CD4-positive, alpha-beta memory T cell (primary cell): ENCODE results near the gene TESMIN. TPM values are rescaled to one million over a fixed set of nuclear protein-coding genes. Genes with fewer than 3 reads are reported as not detected.

ENCODE experiments used
- CTCF ChIA-PET: fragments of 350-600 bp; sonication (Branson Sonifier 250); formaldehyde crosslinking; loops from one replicate; lab custom pipeline; 2021; ENCODE audit warnings: inconsistent platforms; ENCODE audit not compliant: partially characterized antibody; lab: Charles Lee
- POLR2A ChIA-PET: fragments of 350-600 bp; sonication (Branson Sonifier 250); formaldehyde crosslinking; loops from one replicate; lab custom pipeline; 2021; ENCODE audit not compliant: partially characterized antibody; lab: Charles Lee
- DNase-seq, 5 donors: peaks; one replicate each; pipeline versions ENCODE4 v3.0.0 to v3.0.0-alpha.2; 2020 to 2022; ENCODE audit warnings: mixed read lengths in 1 of 5
- H3K27ac ChIP-seq: one replicate; pipeline ENCODE4 v1.7.0; 2013; ENCODE audit warnings: low read depth, low read length
- H3K27me3 ChIP-seq: 2 replicates; pipeline ENCODE4 v1.7.0; 2013; ENCODE audit warnings: mild to moderate bottlenecking, low read length, moderate library complexity; ENCODE audit not compliant: insufficient read depth
- H3K36me3 ChIP-seq: 2 replicates; pipeline ENCODE4 v1.7.0; 2013; ENCODE audit warnings: mild to moderate bottlenecking, low read length, moderate library complexity; ENCODE audit not compliant: insufficient read depth
- H3K4me1 ChIP-seq: 2 replicates; pipeline ENCODE4 v1.7.0; 2013; ENCODE audit warnings: mild to moderate bottlenecking, low read length, moderate library complexity; ENCODE audit not compliant: insufficient read depth
- H3K4me3 ChIP-seq, 2 donors: one replicate each; pipeline ENCODE4 v1.7.0; 2013; ENCODE audit warnings: low read length in 2 of 2, mild to moderate bottlenecking in 1 of 2
- H3K9me3 ChIP-seq, 2 donors: one replicate each; pipeline ENCODE4 v1.7.0; 2013; ENCODE audit warnings: low read length in 2 of 2, control low read depth in 1 of 2; ENCODE audit not compliant: control insufficient read depth in 1 of 2
- H3K27ac Mint-ChIP-seq, 7 donors: one replicate each; pipeline ENCODE4 v1.8.0; 2020 to 2021; ENCODE audit warnings: mixed read lengths in 7 of 7, mild to moderate bottlenecking in 6 of 7, inconsistent platforms in 3 of 7, moderate library complexity in 3 of 7
- H3K27me3 Mint-ChIP-seq, 2 donors: one replicate each; pipeline ENCODE4 v1.8.0; 2020 to 2021; ENCODE audit warnings: mixed read lengths in 2 of 2
- H3K36me3 Mint-ChIP-seq, 2 donors: one replicate each; pipeline ENCODE4 v1.8.0; 2020 to 2021; ENCODE audit warnings: mixed read lengths in 2 of 2, inconsistent platforms in 1 of 2, mild to moderate bottlenecking in 1 of 2
- H3K4me1 Mint-ChIP-seq, 4 donors: one replicate each; pipeline ENCODE4 v1.8.0; 2020 to 2021; ENCODE audit warnings: mixed read lengths in 4 of 4, mild to moderate bottlenecking in 1 of 4
- H3K4me3 Mint-ChIP-seq, 8 donors: one replicate each; pipeline ENCODE4 v1.8.0; 2020 to 2021; ENCODE audit warnings: mixed read lengths in 8 of 8, mild to moderate bottlenecking in 7 of 8, moderate library complexity in 6 of 8, inconsistent platforms in 3 of 8
- H3K9me3 Mint-ChIP-seq, 8 donors: one replicate each; pipeline ENCODE4 v1.8.0; 2020 to 2021; ENCODE audit warnings: mixed read lengths in 8 of 8, mild to moderate bottlenecking in 5 of 8, inconsistent platforms in 3 of 8, moderate library complexity in 1 of 8
- intact Hi-C: fragments of 100-400 bp; cut with micrococcal nuclease; formaldehyde crosslinking; loops from one replicate; pipeline ENCODE4 v1.15.1; 2023
- polyA plus RNA-seq, 2 donors: library from polyadenylated mRNA; unstranded; fragments of 300-500 nt; fragmentation: Illumina TruSeq; gene quantifications; one replicate each; pipeline ENCODE4 v1.2.3, GENCODE V29; 2021
- total RNA-seq, 2 experiments: library from RNA; stranded (reverse); gene quantifications; one replicate each; pipeline ENCODE4 v1.2.3, GENCODE V29; 2021

The TESMIN gene
- total and polyA plus RNA-seq, 4 experiments from 2014 or later: 2.6 to 5.8 (median 4.6) TPM

DNA sequence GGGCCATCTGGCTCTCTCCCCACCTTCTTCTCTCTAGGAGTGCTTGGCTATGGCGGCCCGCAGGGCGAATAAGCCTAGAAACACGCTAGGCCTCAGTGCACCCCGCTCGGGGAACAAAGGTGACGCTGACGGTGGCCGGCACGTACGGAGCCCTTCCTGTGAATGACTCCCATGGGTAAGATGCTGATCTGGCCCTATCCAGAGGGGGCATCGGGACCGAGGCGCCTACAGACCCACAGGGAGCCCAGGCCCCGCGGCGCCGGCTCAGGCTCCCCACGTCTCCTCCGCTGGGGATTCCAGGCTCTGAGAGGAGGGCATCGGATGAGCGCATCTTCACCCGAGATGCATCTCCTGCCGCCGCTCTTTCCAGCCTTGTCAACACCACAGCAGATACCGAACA is 31.4 kb upstream of the TESMIN start:
- Mint-ChIP-seq H3K4me3 (no peak overlapping the region), H3K27me3 (no peaks in the 10 kb centered on the region), H3K4me1 (peaks cover 0 to 2% (median 0%) of the 10 kb centered on the region in 4 donors), H3K9me3 (no peaks in the 10 kb centered on the region), H3K27ac (peak overlapping the region in 1 of 7 donors; percentile 48), H3K36me3 (peaks cover 29 to 56% of the 10 kb centered on the region in 2 donors)
- Histone ChIP-seq H3K27ac (no peak overlapping the region), H3K4me3 (no peak overlapping the region), H3K36me3 (peaks cover 30% of the 10 kb centered on the region), H3K4me1 (no peaks in the 10 kb centered on the region), H3K9me3 (no peaks in the 10 kb centered on the region), H3K27me3 (no peaks in the 10 kb centered on the region)
- ChIA-PET CTCF (interaction anchor here (1.2 kb wide), 1 partner anchor 18 kb away, joined by 3 read pairs; no protein-coding TSS in a partner anchor), POLR2A (no interaction called here)
- no peak for DNase-seq
- intact Hi-C loops: no loop called here

- no peaks in the 10 kb centered on the region for H3K27me3 Mint-ChIP-seq
These were observed 29.5 kb upstream of the TESMIN start for GRCh38 chr11:68780829-68781228.

DNA sequence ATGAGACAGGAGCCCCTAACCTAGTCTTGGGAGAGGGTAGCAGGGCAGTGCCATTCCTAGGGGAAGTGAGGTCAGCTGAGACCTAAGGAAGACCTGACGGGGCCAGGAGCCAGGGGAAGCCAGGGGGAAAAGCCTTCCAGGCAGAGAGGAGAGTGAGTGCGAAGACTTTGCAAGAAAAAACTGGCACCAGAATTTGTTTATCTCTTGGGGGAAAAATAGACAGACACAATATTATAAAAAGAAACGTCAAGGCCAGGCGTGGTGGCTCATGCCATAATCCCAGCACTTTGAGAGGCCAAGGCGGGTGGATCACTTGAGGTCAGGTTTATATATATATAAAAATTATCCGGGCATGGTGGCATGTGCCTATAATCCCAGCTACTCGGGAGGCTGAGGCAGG is 26.9 kb upstream of the TESMIN start:
- POLR2A ChIA-PET: no interaction called here
- peaks cover 53 to 74% of the 10 kb centered on the region in 2 donors for H3K36me3 Mint-ChIP-seq
- Histone ChIP-seq H3K4me1 (no peaks in the 10 kb centered on the region), H3K27ac (no peak overlapping the region), H3K27me3 (no peaks in the 10 kb centered on the region), H3K9me3 (no peaks in the 10 kb centered on the region), H3K4me3 (no peak overlapping the region), H3K36me3 (peaks cover 64% of the 10 kb centered on the region)
- intact Hi-C loops: no loop called here
- H3K4me1 Mint-ChIP-seq: peaks cover 0 to 1% (median 0%) of the 10 kb centered on the region in 4 donors
- H3K4me3 Mint-ChIP-seq: no peak overlapping the region
- H3K9me3 Mint-ChIP-seq: no peaks in the 10 kb centered on the region
- CTCF ChIA-PET: no interaction called here
- no peaks in the 10 kb centered on the region for H3K27me3 Mint-ChIP-seq
- DNase-seq: no peak
- H3K27ac Mint-ChIP-seq: peak overlapping the region in 1 of 7 donors; percentile 38

More at GRCh38 chr11:68780829-68781228, 29.5 kb upstream of the TESMIN start:
- Histone ChIP-seq H3K27me3 (no peaks in the 10 kb centered on the region), H3K27ac (no peak overlapping the region), H3K36me3 (peaks cover 44% of the 10 kb centered on the region), H3K4me3 (no peak overlapping the region), H3K9me3 (no peaks in the 10 kb centered on the region), H3K4me1 (no peaks in the 10 kb centered on the region)
- intact Hi-C loops: no loop called here
- POLR2A ChIA-PET: no interaction called here
- Mint-ChIP-seq H3K9me3 (no peaks in the 10 kb centered on the region), H3K27ac (no peak overlapping the region), H3K4me3 (no peak overlapping the region), H3K4me1 (peaks cover 0 to 2% (median 0%) of the 10 kb centered on the region in 4 donors), H3K36me3 (peaks cover 37 to 69% of the 10 kb centered on the region in 2 donors)
- CTCF ChIA-PET: no interaction called here
- DNase-seq: no peak

DNA sequence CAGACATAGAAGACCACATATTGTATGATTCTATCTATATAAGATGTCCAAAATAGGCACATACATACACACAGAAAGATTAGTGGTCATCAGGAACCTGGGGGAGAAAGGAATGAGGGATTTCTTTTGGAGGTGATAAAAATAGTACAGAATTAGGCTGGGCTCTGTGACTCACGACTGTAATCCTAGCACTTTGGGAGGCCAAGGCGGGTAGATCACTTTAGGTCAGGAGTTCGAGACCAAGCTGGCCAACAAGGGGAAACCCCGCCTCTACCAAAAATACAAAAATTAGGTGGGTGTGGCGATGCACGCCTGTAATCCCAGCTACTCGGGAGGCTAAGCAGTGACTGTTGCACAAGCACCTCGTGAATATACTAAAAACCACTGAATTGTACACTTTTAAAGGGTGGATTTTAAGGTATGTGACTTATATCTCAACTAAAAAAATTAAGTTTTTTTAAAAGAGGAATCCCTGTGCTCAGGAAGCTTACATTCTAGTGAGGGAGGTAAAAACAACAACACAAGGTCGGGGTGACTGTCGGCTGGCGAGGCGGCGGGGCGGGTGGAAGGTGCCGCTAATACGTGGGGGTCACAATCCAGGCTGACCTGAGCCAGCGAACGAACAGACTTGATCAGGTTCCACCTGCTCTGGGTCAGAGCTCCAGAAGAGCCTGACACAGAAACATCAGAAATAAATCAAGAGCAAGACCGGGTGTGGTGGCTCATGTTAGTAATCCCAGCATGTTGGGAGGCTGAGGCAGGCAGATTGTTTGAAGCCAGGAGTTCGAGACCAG is 25.3 kb upstream of the TESMIN start:
- POLR2A ChIA-PET: no interaction called here
- H3K9me3 Mint-ChIP-seq: no peaks in the 10 kb centered on the region
- peaks cover 60 to 80% of the 10 kb centered on the region in 2 donors for H3K36me3 Mint-ChIP-seq

DNA sequence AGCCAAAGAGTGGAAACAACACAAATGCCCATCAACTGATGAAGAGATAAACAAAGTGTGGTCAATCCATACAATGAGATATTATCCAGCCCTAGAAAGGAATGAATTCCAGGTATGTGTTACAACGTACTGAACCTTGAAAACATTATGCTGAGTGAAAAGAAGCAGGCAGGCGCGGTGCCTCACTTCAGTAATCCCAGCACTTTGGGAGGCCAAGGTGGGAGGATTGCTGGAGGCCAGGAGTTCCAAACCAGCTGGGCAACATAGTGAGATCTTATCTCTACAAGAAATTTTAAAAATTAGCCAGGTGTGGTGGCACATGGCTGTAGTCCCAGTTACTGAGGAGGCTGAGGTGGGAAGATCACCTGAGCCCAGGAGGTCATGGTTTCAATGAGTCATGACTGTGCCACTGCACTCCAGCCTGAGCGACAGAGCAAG is 24.6 kb upstream of the TESMIN start:
- no peak overlapping the region for H3K4me3 ChIP-seq
- no peaks in the 10 kb centered on the region for H3K27me3 Mint-ChIP-seq
- H3K9me3 ChIP-seq: no peaks in the 10 kb centered on the region
- ChIA-PET POLR2A (no interaction called here), CTCF (no interaction called here)
- no peak overlapping the region for H3K4me3 Mint-ChIP-seq
- peaks cover 0 to 1% (median 0%) of the 10 kb centered on the region in 4 donors for H3K4me1 Mint-ChIP-seq
- no peak overlapping the region for H3K27ac Mint-ChIP-seq
- intact Hi-C loops: no loop called here
- peaks cover 59 to 79% of the 10 kb centered on the region in 2 donors for H3K36me3 Mint-ChIP-seq
- H3K4me1 ChIP-seq: no peaks in the 10 kb centered on the region
- no peaks in the 10 kb centered on the region for H3K9me3 Mint-ChIP-seq
- no peak for DNase-seq
- no peak overlapping the region for H3K27ac ChIP-seq
- peaks cover 67% of the 10 kb centered on the region for H3K36me3 ChIP-seq
- H3K27me3 ChIP-seq: no peaks in the 10 kb centered on the region

More for the DNA sequence above, 25.3 kb upstream of the TESMIN start:
- H3K27ac Mint-ChIP-seq: no peak overlapping the region
- intact Hi-C loops: no loop called here
- H3K4me1 ChIP-seq: no peaks in the 10 kb centered on the region
- H3K27ac ChIP-seq: no peak overlapping the region
- no peaks in the 10 kb centered on the region for H3K27me3 ChIP-seq
- peaks cover 65% of the 10 kb centered on the region for H3K36me3 ChIP-seq
- H3K4me3 Mint-ChIP-seq: no peak overlapping the region
- CTCF ChIA-PET: no interaction called here
- peaks cover 0 to 1% (median 0%) of the 10 kb centered on the region in 4 donors for H3K4me1 Mint-ChIP-seq
- H3K9me3 ChIP-seq: no peaks in the 10 kb centered on the region
- no peak overlapping the region for H3K4me3 ChIP-seq
- H3K27me3 Mint-ChIP-seq: no peaks in the 10 kb centered on the region
- no peak for DNase-seq

DNA sequence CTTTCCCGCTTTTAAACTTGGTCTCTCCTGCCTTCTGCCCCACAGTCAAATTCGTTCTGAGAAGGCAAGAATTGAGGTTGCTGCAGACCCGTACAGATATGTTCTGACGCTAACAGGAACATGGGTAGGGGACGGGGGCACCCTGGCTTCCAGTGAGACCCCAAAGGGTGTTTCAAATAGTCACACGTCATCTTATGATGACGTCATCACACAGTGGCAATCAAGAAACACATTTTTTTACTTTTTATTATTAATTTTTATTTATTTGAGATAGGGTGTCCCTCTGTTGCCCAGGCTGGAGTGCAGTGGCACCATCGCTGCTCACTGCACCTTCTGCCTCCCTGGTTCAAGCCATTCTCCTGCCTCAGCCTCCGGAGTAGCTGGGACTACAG is 22.9 kb upstream of the TESMIN start:
- H3K9me3 Mint-ChIP-seq: no peaks in the 10 kb centered on the region
- intact Hi-C loops: no loop called here
- ChIA-PET CTCF (interaction anchor here (0.7 kb wide), 1 partner anchor 884 kb away, joined by 4 read pairs; no protein-coding TSS in a partner anchor), POLR2A (no interaction called here)
- DNase-seq: no peak
- no peaks in the 10 kb centered on the region for H3K27me3 ChIP-seq
- no peaks in the 10 kb centered on the region for H3K27me3 Mint-ChIP-seq
- H3K27ac Mint-ChIP-seq: no peak overlapping the region
- H3K4me3 Mint-ChIP-seq: no peak overlapping the region
- no peaks in the 10 kb centered on the region for H3K9me3 ChIP-seq
- peaks cover 57 to 77% of the 10 kb centered on the region in 2 donors for H3K36me3 Mint-ChIP-seq
- no peak overlapping the region for H3K27ac ChIP-seq
- H3K4me1 ChIP-seq: no peaks in the 10 kb centered on the region
- peaks cover 65% of the 10 kb centered on the region for H3K36me3 ChIP-seq
- peaks cover 0 to 1% (median 0%) of the 10 kb centered on the region in 4 donors for H3K4me1 Mint-ChIP-seq
- H3K4me3 ChIP-seq: no peak overlapping the region

- Histone ChIP-seq H3K4me1 (no peaks in the 10 kb centered on the region), H3K36me3 (peaks cover 65% of the 10 kb centered on the region), H3K27me3 (no peaks in the 10 kb centered on the region), H3K9me3 (no peaks in the 10 kb centered on the region), H3K27ac (no peak overlapping the region), H3K4me3 (no peak overlapping the region)
- H3K4me3 Mint-ChIP-seq: no peak overlapping the region
- intact Hi-C loops: no loop called here
- CTCF ChIA-PET: no interaction called here
- H3K9me3 Mint-ChIP-seq: no peaks in the 10 kb centered on the region
- peaks cover 57 to 77% of the 10 kb centered on the region in 2 donors for H3K36me3 Mint-ChIP-seq
- H3K4me1 Mint-ChIP-seq: peaks cover 0 to 1% (median 0%) of the 10 kb centered on the region in 4 donors
- POLR2A ChIA-PET: no interaction called here
- no peak for DNase-seq
- no peaks in the 10 kb centered on the region for H3K27me3 Mint-ChIP-seq
- no peak overlapping the region for H3K27ac Mint-ChIP-seq
These were observed 22.3 kb upstream of the TESMIN start for GRCh38 chr11:68773521-68774193.
